Measurements from ENCODE around the gene C17orf113.
A peak's percentile ranks its signal among the peaks of the same experiment; 100 is the strongest.

DNA sequence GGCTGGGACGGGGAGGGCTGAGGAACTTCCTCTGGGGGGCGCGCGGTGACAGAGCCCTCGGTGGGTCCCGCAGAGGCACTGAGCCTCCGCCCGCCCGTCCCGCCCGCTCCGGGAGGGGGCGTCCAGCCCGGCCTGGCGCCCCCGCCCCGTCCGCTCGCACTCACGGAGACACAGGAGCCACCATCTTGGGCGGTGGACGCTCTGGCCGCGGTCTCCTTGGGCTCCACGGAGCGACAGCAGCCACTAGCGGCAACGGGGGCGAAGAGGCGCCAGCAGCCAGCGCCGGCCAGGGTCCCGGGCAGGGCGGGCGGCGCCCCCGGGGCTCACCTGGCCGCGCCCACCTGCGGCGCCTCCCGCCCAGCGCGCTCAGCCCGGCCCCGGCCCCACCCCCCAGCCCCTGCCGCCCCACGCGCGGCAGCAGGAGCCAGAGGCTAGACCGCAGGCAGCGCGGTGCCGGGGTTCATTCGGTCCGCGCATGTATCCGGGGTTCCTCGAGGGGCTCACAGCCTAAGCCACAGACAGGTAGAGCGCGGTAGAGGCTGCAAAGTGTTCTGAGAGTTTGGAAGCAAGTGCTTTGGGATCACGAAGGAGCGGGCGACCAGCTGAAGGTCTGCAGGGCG is at the start of gene C17orf113:
- TF ChIP-seq, protein P1, sequence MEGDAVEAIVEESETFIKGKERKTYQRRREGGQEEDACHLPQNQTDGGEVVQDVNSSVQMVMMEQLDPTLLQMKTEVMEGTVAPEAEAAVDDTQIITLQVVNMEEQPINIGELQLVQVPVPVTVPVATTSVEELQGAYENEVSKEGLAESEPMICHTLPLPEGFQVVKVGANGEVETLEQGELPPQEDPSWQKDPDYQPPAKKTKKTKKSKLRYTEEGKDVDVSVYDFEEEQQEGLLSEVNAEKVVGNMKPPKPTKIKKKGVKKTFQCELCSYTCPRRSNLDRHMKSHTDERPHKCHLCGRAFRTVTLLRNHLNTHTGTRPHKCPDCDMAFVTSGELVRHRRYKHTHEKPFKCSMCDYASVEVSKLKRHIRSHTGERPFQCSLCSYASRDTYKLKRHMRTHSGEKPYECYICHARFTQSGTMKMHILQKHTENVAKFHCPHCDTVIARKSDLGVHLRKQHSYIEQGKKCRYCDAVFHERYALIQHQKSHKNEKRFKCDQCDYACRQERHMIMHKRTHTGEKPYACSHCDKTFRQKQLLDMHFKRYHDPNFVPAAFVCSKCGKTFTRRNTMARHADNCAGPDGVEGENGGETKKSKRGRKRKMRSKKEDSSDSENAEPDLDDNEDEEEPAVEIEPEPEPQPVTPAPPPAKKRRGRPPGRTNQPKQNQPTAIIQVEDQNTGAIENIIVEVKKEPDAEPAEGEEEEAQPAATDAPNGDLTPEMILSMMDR (IDR thresholded peaks at IDR 0.05) = peak in 3 of 4 experiments; percentile 23 to 46 (median 25)
- TF ChIP-seq EP300 (IDR thresholded peaks at IDR 0.05) = no peak
- no peak for TF ChIP-seq POLR2A (IDR thresholded peaks at IDR 0.05)
